ENCODE results near the gene ZNF408.

GRCh38 chr11:46694607-46695006 is 6.2 kb upstream of the ZNF408 start:
- no peak for TF ChIP-seq EZH2phosphoT487 (IDR thresholded peaks at IDR 0.05; ENCODE audit: low read depth, severe bottlenecking, unreplicated experiment)
- TF ChIP-seq, protein P1, sequence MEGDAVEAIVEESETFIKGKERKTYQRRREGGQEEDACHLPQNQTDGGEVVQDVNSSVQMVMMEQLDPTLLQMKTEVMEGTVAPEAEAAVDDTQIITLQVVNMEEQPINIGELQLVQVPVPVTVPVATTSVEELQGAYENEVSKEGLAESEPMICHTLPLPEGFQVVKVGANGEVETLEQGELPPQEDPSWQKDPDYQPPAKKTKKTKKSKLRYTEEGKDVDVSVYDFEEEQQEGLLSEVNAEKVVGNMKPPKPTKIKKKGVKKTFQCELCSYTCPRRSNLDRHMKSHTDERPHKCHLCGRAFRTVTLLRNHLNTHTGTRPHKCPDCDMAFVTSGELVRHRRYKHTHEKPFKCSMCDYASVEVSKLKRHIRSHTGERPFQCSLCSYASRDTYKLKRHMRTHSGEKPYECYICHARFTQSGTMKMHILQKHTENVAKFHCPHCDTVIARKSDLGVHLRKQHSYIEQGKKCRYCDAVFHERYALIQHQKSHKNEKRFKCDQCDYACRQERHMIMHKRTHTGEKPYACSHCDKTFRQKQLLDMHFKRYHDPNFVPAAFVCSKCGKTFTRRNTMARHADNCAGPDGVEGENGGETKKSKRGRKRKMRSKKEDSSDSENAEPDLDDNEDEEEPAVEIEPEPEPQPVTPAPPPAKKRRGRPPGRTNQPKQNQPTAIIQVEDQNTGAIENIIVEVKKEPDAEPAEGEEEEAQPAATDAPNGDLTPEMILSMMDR (IDR thresholded peaks at IDR 0.05; ENCODE audit: poor library complexity) = no peak
